Stimulated activated effector memory CD8-positive, alpha-beta T cell treated with anti-CD3 and anti-CD28 coated beads, Interleukin-12 subunit alpha, Interleukin-12 subunit beta, amount 100 ng/mL, for 72 hours (primary cell): ENCODE measurements around the gene PIK3C2B.
A peak's percentile ranks its signal among the peaks of the same experiment; 100 is the strongest.
"Not testable (repeated sequence)": the region's sequence is repeated elsewhere in the genome, so short reads cannot be mapped to it uniquely, and the experiment has no call there.

Experiments used
- ATAC-seq: fragments of 150-1000 bp; cut with Tn5 transposase; 2 replicates; pipeline ENCODE4 v1.10.0; 2021
- DNase-seq, 2 donors: peaks; one replicate each; pipeline ENCODE4 v3.0.0; 2021 to 2022; ENCODE audit warnings: low spot score in 2 of 2
- H3K27ac Mint-ChIP-seq: one replicate; pipeline ENCODE4 v1.8.0; 2022; ENCODE audit warnings: mild to moderate bottlenecking, mixed read lengths
- H3K36me3 Mint-ChIP-seq: one replicate; pipeline ENCODE4 v1.8.0; 2022; ENCODE audit warnings: mild to moderate bottlenecking, mixed read lengths
- H3K4me1 Mint-ChIP-seq: one replicate; pipeline ENCODE4 v1.8.0; 2022; ENCODE audit warnings: mixed read lengths
- H3K4me3 Mint-ChIP-seq: one replicate; pipeline ENCODE4 v1.8.0; 2022; ENCODE audit warnings: mild to moderate bottlenecking, mixed read lengths
- H3K9me3 Mint-ChIP-seq: one replicate; pipeline ENCODE4 v1.8.0; 2022; ENCODE audit warnings: mixed read lengths

Gene PIK3C2B

GRCh38 chr1:204494281-204495077 lies at the start of gene PIK3C2B:
Gene PIK3C2B (minus strand): TSS chr1:204494805. CDS start chr1:204469802, 25,003 bp downstream.
- Mint-ChIP-seq H3K27ac (peak within 1 kb of the TSS; percentile 88), H3K4me1 (peaks cover 51% of the 10 kb centered on the region), H3K36me3 (peaks cover 16% of the 10 kb centered on the region), H3K4me3 (peak within 1 kb of the TSS; percentile 91), H3K9me3 (no peaks in the 10 kb centered on the region)
- ATAC-seq, result peak; percentile 91
- peak; percentile 60 to 89 for DNase-seq

GRCh38 chr1:204544321-204544720 lies 49.7 kb upstream of the PIK3C2B start:
- H3K36me3 Mint-ChIP-seq, result peaks cover 100% of the 10 kb centered on the region
- H3K4me1 Mint-ChIP-seq, result peaks cover 51% of the 10 kb centered on the region
- H3K9me3 Mint-ChIP-seq, result no peaks in the 10 kb centered on the region
- peak overlapping the region; percentile 87 for H3K27ac Mint-ChIP-seq
- peak; percentile 98 for ATAC-seq
- no peak for DNase-seq
- H3K4me3 Mint-ChIP-seq, result peak overlapping the region; percentile 35

GRCh38 chr1:204541626-204542025 lies 47.0 kb upstream of the PIK3C2B start:
- ATAC-seq (no peak), DNase-seq (no peak)
- H3K4me3 Mint-ChIP-seq, result no peak overlapping the region
- peak overlapping the region; percentile 87 for H3K27ac Mint-ChIP-seq
- H3K36me3 Mint-ChIP-seq, result peaks cover 100% of the 10 kb centered on the region
- no peaks in the 10 kb centered on the region for H3K9me3 Mint-ChIP-seq
- peaks cover 53% of the 10 kb centered on the region for H3K4me1 Mint-ChIP-seq

GRCh38 chr1:204532832-204533231 lies 38.2 kb upstream of the PIK3C2B start:
- no peak overlapping the region for H3K27ac Mint-ChIP-seq

GRCh38 chr1:204530932-204531331 lies 36.3 kb upstream of the PIK3C2B start:
- no peak overlapping the region for H3K4me3 Mint-ChIP-seq
- peaks cover 11% of the 10 kb centered on the region for H3K4me1 Mint-ChIP-seq
- DNase-seq (no peak), ATAC-seq (peak; percentile 84)
- H3K27ac Mint-ChIP-seq, result no peak overlapping the region
- no peaks in the 10 kb centered on the region for H3K9me3 Mint-ChIP-seq
- peaks cover 100% of the 10 kb centered on the region for H3K36me3 Mint-ChIP-seq

More at GRCh38 chr1:204532832-204533231, 38.2 kb upstream of the PIK3C2B start:
- DNase-seq (no peak), ATAC-seq (no peak)
- H3K4me1 Mint-ChIP-seq, result peaks cover 17% of the 10 kb centered on the region
- peaks cover 100% of the 10 kb centered on the region for H3K36me3 Mint-ChIP-seq
- no peaks in the 10 kb centered on the region for H3K9me3 Mint-ChIP-seq
- no peak overlapping the region for H3K4me3 Mint-ChIP-seq

GRCh38 chr1:204529371-204529895 lies 34.8 kb upstream of the PIK3C2B start:
- peaks cover 100% of the 10 kb centered on the region for H3K36me3 Mint-ChIP-seq
- no peaks in the 10 kb centered on the region for H3K9me3 Mint-ChIP-seq
- peaks cover 17% of the 10 kb centered on the region for H3K4me1 Mint-ChIP-seq
- no peak overlapping the region for H3K4me3 Mint-ChIP-seq
- H3K27ac Mint-ChIP-seq, result no peak overlapping the region
- DNase-seq, result no peak
- ATAC-seq, result no peak

GRCh38 chr1:204528677-204529076 lies 34.1 kb upstream of the PIK3C2B start:
- no peak overlapping the region for H3K27ac Mint-ChIP-seq
- peaks cover 23% of the 10 kb centered on the region for H3K4me1 Mint-ChIP-seq
- H3K4me3 Mint-ChIP-seq, result no peak overlapping the region
- peaks cover 100% of the 10 kb centered on the region for H3K36me3 Mint-ChIP-seq
- ATAC-seq (no peak), DNase-seq (no peak)
- peaks cover 3% of the 10 kb centered on the region for H3K9me3 Mint-ChIP-seq

GRCh38 chr1:204528241-204528640 lies 33.6 kb upstream of the PIK3C2B start:
- Mint-ChIP-seq H3K4me1 (peaks cover 26% of the 10 kb centered on the region), H3K4me3 (no peak overlapping the region), H3K36me3 (peaks cover 100% of the 10 kb centered on the region), H3K27ac (no peak overlapping the region), H3K9me3 (peaks cover 3% of the 10 kb centered on the region)
- no peak for ATAC-seq
- DNase-seq, result no peak

- H3K4me3 Mint-ChIP-seq, result no peak overlapping the region
- H3K27ac Mint-ChIP-seq, result peak overlapping the region; percentile 74
- peaks cover 67% of the 10 kb centered on the region for H3K36me3 Mint-ChIP-seq
- H3K4me1 Mint-ChIP-seq, result peaks cover 36% of the 10 kb centered on the region
- peaks cover 3% of the 10 kb centered on the region for H3K9me3 Mint-ChIP-seq
- ATAC-seq, result no peak
- DNase-seq, result no peak
These were observed 30.4 kb upstream of the PIK3C2B start for GRCh38 chr1:204524986-204525385.

- peak overlapping the region; percentile 18 for H3K27ac Mint-ChIP-seq
- H3K4me1 Mint-ChIP-seq, result peaks cover 48% of the 10 kb centered on the region
- peaks cover 3% of the 10 kb centered on the region for H3K9me3 Mint-ChIP-seq
- no peak overlapping the region for H3K4me3 Mint-ChIP-seq
- H3K36me3 Mint-ChIP-seq, result peaks cover 54% of the 10 kb centered on the region
- peak; percentile 38 for ATAC-seq
- DNase-seq, result no peak
These were observed 29.1 kb upstream of the PIK3C2B start for GRCh38 chr1:204523605-204524215.

- Mint-ChIP-seq H3K4me1 (peaks cover 61% of the 10 kb centered on the region), H3K36me3 (peaks cover 38% of the 10 kb centered on the region)
- H3K27ac Mint-ChIP-seq, ATAC-seq, DNase-seq, H3K4me3 Mint-ChIP-seq, H3K9me3 Mint-ChIP-seq: not testable (repeated sequence)
These were observed 27.4 kb upstream of the PIK3C2B start for GRCh38 chr1:204521941-204522521.

GRCh38 chr1:204520834-204521709 lies 26.5 kb upstream of the PIK3C2B start:
- peaks cover 28% of the 10 kb centered on the region for H3K36me3 Mint-ChIP-seq
- no peak overlapping the region for H3K4me3 Mint-ChIP-seq
- peak; percentile 73 for ATAC-seq
- H3K4me1 Mint-ChIP-seq, result peaks cover 61% of the 10 kb centered on the region
- H3K9me3 Mint-ChIP-seq, result peaks cover 3% of the 10 kb centered on the region
- DNase-seq, result no peak
- peak overlapping the region; percentile 64 for H3K27ac Mint-ChIP-seq

- peaks cover 53% of the 10 kb centered on the region for H3K4me1 Mint-ChIP-seq
- H3K9me3 Mint-ChIP-seq, H3K36me3 Mint-ChIP-seq, H3K4me3 Mint-ChIP-seq, H3K27ac Mint-ChIP-seq, ATAC-seq, DNase-seq: not testable (repeated sequence)
These were observed 22.8 kb upstream of the PIK3C2B start for GRCh38 chr1:204517382-204517781.

- no peak within 1 kb of the TSS for H3K27ac Mint-ChIP-seq
- ATAC-seq (peak; percentile 96), DNase-seq (peak; percentile 89 to 97)
- H3K4me3 Mint-ChIP-seq, result no peak within 1 kb of the TSS
- H3K4me1 Mint-ChIP-seq, result peaks cover 45% of the 10 kb centered on the region
- H3K9me3 Mint-ChIP-seq, result no peaks in the 10 kb centered on the region
- H3K36me3 Mint-ChIP-seq, result peaks cover 5% of the 10 kb centered on the region
These were observed 21.7 kb upstream of the PIK3C2B start, which contains the start of gene MDM4 for GRCh38 chr1:204516180-204516879. Gene MDM4 (plus strand): TSS chr1:204516406. CDS start chr1:204525519, 9,113 bp downstream.
